GM23338 (cell line): ENCODE data around the gene TOX4. TPM values are rescaled to one million over a fixed set of nuclear protein-coding genes. Genes with fewer than 3 reads are reported as not detected.

Experiments
- ATAC-seq: fragments of 200-7000 bp; cut with Tn5 transposase; 3 replicates; pipeline ENCODE4 v1.9.1; 2020
- DNase-seq: peaks from one replicate; pipeline ENCODE4 v3.0.0-alpha.2; 2015; ENCODE audit warnings: low spot score
- H2AFZ ChIP-seq: fragments of 200-600 bp; sonication (generic); 2 replicates; pipeline ENCODE4 v1.8.0; 2016; ENCODE audit warnings: antibody characterized with exemption, mild to moderate bottlenecking, moderate library complexity
- H3F3A ChIP-seq: fragments of 200-600 bp; sonication (generic); replicated peaks from 2 replicates; pipeline ENCODE4 v1.8.0; 2017; ENCODE audit warnings: antibody characterized with exemption, mixed run types, low read depth
- H3K27ac ChIP-seq: fragments of 200-600 bp; sonication (generic); 2 replicates; pipeline ENCODE4 v1.6.1; 2016; ENCODE audit warnings: low read depth
- H3K27me3 ChIP-seq: fragments of 200-600 bp; sonication (generic); 2 replicates; pipeline ENCODE4 v1.8.0; 2016; ENCODE audit warnings: mild to moderate bottlenecking, mixed run types, moderate library complexity; ENCODE audit not compliant: insufficient read depth
- H3K36me3 ChIP-seq: fragments of 200-600 bp; sonication (generic); 2 replicates; pipeline ENCODE4 v1.8.0; 2016; ENCODE audit warnings: mild to moderate bottlenecking; ENCODE audit not compliant: insufficient read depth
- H3K4me1 ChIP-seq: fragments of 200-600 bp; sonication (generic); 2 replicates; pipeline ENCODE4 v1.8.0; 2016; ENCODE audit warnings: mild to moderate bottlenecking, moderate library complexity; ENCODE audit not compliant: insufficient read depth
- H3K4me2 ChIP-seq: fragments of 200-600 bp; sonication (generic); 2 replicates; pipeline ENCODE4 v1.7.1; 2017; ENCODE audit warnings: mixed run types
- H3K4me3 ChIP-seq: fragments of 200-600 bp; sonication (generic); 2 replicates; pipeline ENCODE4 v1.6.1; 2016; ENCODE audit warnings: mixed run types
- H3K79me2 ChIP-seq: fragments of 200-600 bp; sonication (generic); replicated peaks from 2 replicates; pipeline ENCODE4 v1.8.0; 2017; ENCODE audit warnings: mild to moderate bottlenecking; ENCODE audit not compliant: insufficient read depth
- H3K9me2 ChIP-seq: fragments of 200-600 bp; sonication (generic); 2 replicates; pipeline ENCODE4 v1.8.0; 2017; ENCODE audit not compliant: insufficient read depth
- H4K20me1 ChIP-seq: fragments of 200-600 bp; sonication (generic); replicated peaks from 2 replicates; pipeline ENCODE4 v1.8.0; 2017; ENCODE audit warnings: mild to moderate bottlenecking; ENCODE audit not compliant: insufficient read depth
- H3K27ac Mint-ChIP-seq: 2 replicates; pipeline ENCODE4 v1.8.0; 2020; ENCODE audit warnings: inconsistent platforms, mild to moderate bottlenecking, moderate library complexity, mixed read lengths
- H3K27me3 Mint-ChIP-seq: 3 replicates; pipeline ENCODE4 v1.8.0; 2022; ENCODE audit warnings: low read depth, mild to moderate bottlenecking, moderate library complexity, mixed read lengths, inconsistent platforms; ENCODE audit not compliant: insufficient read depth, poor library complexity
- H3K36me3 Mint-ChIP-seq: 3 replicates; pipeline ENCODE4 v1.8.0; 2021; ENCODE audit warnings: low read depth, mild to moderate bottlenecking, inconsistent platforms, moderate library complexity, mixed read lengths
- H3K4me1 Mint-ChIP-seq: 3 replicates; pipeline ENCODE4 v1.8.0; 2020; ENCODE audit warnings: mild to moderate bottlenecking, inconsistent platforms, mixed read lengths
- H3K4me3 Mint-ChIP-seq: 3 replicates; pipeline ENCODE4 v1.8.0; 2021; ENCODE audit warnings: moderate library complexity, mild to moderate bottlenecking, inconsistent platforms, mixed read lengths
- H3K9me3 Mint-ChIP-seq: 3 replicates; pipeline ENCODE4 v1.8.0; 2020; ENCODE audit warnings: moderate library complexity, mild to moderate bottlenecking, inconsistent platforms, mixed read lengths
- CREB1 ChIP-seq: fragments of 250-450 bp; sonication (Bioruptor Pico); IDR thresholded peaks from 2 replicates; pipeline ENCODE4 v1.5.0; 2020; ENCODE audit warnings: low read depth, mild to moderate bottlenecking, moderate library complexity
- EZH2 ChIP-seq: fragments of 200-600 bp; sonication (generic); IDR thresholded peaks from one replicate; pipeline ENCODE4 v1.8.0; 2017; ENCODE audit warnings: antibody characterized with exemption, mild to moderate bottlenecking, low read depth; ENCODE audit not compliant: unreplicated experiment
- EZH2phosphoT487 ChIP-seq: fragments of 200-600 bp; sonication (generic); IDR thresholded peaks from one replicate; pipeline ENCODE4 v1.8.1; 2018; ENCODE audit warnings: antibody characterized with exemption; ENCODE audit not compliant: unreplicated experiment
- JUNB ChIP-seq: IDR thresholded peaks from one replicate; pipeline ENCODE4 v1.6.1; 2016; ENCODE audit warnings: antibody characterized with exemption; ENCODE audit not compliant: unreplicated experiment
- NANOG ChIP-seq: IDR thresholded peaks from 2 replicates; pipeline ENCODE4 v1.6.1; 2016; ENCODE audit warnings: antibody characterized with exemption, borderline replicate concordance
- POLR2AphosphoS5 ChIP-seq: IDR thresholded peaks from 2 replicates; pipeline ENCODE4 v1.6.1; 2016; ENCODE audit warnings: antibody characterized with exemption, low read depth
- STAT1 ChIP-seq: IDR thresholded peaks from one replicate; pipeline ENCODE4 v1.6.1; 2016; ENCODE audit warnings: antibody characterized with exemption; ENCODE audit not compliant: unreplicated experiment
- ZNF114 ChIP-seq: fragments of 250-450 bp; sonication (Bioruptor Pico); IDR thresholded peaks from 2 replicates; pipeline ENCODE4 v1.5.0; 2020; ENCODE audit warnings: mild to moderate bottlenecking, moderate library complexity
- ZNF331 ChIP-seq: fragments of 250-450 bp; sonication (Bioruptor Pico); IDR thresholded peaks from 2 replicates; pipeline ENCODE4 v1.5.0; 2020; ENCODE audit warnings: low read depth, mild to moderate bottlenecking, moderate library complexity
- polyA plus RNA-seq: library from polyadenylated mRNA; unstranded; fragments of >200 nt; fragmentation: Nextera tagmentation; extraction: Ambion mirVana; gene quantifications from 2 replicates; pipeline ENCODE4 v1.2.1, GENCODE V29; 2016
- total RNA-seq: library from RNA; depleted of rRNA; stranded (reverse); fragments of >200 nt; shearing (Covaris generic); gene quantifications from 2 replicates; pipeline ENCODE4 v1.2.3, GENCODE V29; 2014
- TF ChIP-seq, protein P1 (sequence below): IDR thresholded peaks from one replicate; pipeline ENCODE4 v1.6.1; 2018; ENCODE audit warnings: antibody characterized with exemption; ENCODE audit not compliant: unreplicated experiment
- TF ChIP-seq, protein P2 (sequence below): fragments of 250-450 bp; sonication (Bioruptor Pico); IDR thresholded peaks from 2 replicates; pipeline ENCODE4 v1.5.0; 2020; ENCODE audit warnings: mild to moderate bottlenecking, moderate library complexity
- TF ChIP-seq, protein P3 (sequence below): IDR thresholded peaks from 2 replicates; pipeline ENCODE4 v1.6.1; 2016; ENCODE audit warnings: antibody characterized with exemption
- TF ChIP-seq, protein P4 (sequence below), 2 experiments: fragments of 200-600 bp in 1 of 2; sonication (generic) in 1 of 2; conservative IDR thresholded peaks; 2 replicates each; pipeline versions ENCODE4 v1.5.1 to v1.6.1; 2016 to 2017; ENCODE audit warnings: antibody characterized with exemption in 2 of 2, low read depth in 2 of 2, mild to moderate bottlenecking in 2 of 2, moderate library complexity in 1 of 2

The TOX4 gene
- total and polyA plus RNA-seq, 2 experiments from 2014 or later, result 45.6 to 72.8 TPM

DNA sequence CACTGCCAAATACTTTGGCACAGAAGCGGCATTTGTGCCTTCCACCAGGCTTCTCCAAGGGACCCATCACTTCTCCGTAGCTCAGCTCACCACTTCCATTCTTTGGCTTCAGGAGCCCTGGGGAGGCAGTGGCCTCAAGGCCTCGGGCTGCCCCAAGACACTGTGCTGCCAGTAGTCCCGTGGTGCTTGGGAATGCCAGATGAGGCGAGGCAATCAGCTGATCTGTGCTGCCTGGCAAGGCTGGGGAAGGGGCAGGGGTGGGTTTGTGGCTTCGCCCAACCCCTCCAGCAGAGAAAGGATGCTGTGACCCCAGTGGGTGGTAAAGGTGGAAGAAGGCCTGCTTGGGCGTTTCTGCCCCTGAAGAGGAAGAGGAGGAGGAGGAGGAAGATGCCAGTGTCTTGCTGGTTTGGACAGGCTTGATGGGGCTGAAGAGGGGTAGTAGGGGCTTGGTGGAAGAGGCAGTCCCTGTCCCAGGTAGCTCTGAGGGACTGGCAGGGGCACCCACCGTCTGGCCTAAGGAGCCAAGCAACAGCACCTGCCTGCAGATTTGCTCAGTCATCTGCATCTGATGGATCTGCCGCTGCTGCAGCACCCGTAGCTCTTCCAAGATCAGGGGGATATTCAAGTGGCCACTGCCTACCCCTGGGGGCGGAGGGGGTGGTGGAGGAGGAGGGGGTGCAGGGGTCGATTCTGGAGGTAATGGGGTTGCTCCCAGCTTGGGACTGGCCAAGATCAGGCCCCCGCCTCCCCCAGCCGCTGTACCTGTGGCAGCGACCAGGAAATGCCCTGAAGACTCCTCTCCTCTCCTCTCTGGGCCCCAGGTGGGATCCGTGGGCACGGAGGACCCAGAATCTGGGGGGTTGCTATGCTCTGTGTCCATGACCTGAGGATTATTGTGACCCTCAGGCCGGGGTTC is 47.8 kb downstream of the TOX4 start:
- TF ChIP-seq ZNF331 (CRISPR knock-in tag) (no peak), EZH2phosphoT487 (no peak), ZNF114 (CRISPR knock-in tag) (no peak), CREB1 (CRISPR knock-in tag) (no peak), POLR2AphosphoS5 (no peak; the same call in 1 of the 2 replicates), JUNB (no peak), NANOG (no peak), STAT1 (no peak), EZH2 (no peak)
- TF ChIP-seq, protein P1, sequence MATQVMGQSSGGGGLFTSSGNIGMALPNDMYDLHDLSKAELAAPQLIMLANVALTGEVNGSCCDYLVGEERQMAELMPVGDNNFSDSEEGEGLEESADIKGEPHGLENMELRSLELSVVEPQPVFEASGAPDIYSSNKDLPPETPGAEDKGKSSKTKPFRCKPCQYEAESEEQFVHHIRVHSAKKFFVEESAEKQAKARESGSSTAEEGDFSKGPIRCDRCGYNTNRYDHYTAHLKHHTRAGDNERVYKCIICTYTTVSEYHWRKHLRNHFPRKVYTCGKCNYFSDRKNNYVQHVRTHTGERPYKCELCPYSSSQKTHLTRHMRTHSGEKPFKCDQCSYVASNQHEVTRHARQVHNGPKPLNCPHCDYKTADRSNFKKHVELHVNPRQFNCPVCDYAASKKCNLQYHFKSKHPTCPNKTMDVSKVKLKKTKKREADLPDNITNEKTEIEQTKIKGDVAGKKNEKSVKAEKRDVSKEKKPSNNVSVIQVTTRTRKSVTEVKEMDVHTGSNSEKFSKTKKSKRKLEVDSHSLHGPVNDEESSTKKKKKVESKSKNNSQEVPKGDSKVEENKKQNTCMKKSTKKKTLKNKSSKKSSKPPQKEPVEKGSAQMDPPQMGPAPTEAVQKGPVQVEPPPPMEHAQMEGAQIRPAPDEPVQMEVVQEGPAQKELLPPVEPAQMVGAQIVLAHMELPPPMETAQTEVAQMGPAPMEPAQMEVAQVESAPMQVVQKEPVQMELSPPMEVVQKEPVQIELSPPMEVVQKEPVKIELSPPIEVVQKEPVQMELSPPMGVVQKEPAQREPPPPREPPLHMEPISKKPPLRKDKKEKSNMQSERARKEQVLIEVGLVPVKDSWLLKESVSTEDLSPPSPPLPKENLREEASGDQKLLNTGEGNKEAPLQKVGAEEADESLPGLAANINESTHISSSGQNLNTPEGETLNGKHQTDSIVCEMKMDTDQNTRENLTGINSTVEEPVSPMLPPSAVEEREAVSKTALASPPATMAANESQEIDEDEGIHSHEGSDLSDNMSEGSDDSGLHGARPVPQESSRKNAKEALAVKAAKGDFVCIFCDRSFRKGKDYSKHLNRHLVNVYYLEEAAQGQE, result no peak
- TF ChIP-seq, protein P2, sequence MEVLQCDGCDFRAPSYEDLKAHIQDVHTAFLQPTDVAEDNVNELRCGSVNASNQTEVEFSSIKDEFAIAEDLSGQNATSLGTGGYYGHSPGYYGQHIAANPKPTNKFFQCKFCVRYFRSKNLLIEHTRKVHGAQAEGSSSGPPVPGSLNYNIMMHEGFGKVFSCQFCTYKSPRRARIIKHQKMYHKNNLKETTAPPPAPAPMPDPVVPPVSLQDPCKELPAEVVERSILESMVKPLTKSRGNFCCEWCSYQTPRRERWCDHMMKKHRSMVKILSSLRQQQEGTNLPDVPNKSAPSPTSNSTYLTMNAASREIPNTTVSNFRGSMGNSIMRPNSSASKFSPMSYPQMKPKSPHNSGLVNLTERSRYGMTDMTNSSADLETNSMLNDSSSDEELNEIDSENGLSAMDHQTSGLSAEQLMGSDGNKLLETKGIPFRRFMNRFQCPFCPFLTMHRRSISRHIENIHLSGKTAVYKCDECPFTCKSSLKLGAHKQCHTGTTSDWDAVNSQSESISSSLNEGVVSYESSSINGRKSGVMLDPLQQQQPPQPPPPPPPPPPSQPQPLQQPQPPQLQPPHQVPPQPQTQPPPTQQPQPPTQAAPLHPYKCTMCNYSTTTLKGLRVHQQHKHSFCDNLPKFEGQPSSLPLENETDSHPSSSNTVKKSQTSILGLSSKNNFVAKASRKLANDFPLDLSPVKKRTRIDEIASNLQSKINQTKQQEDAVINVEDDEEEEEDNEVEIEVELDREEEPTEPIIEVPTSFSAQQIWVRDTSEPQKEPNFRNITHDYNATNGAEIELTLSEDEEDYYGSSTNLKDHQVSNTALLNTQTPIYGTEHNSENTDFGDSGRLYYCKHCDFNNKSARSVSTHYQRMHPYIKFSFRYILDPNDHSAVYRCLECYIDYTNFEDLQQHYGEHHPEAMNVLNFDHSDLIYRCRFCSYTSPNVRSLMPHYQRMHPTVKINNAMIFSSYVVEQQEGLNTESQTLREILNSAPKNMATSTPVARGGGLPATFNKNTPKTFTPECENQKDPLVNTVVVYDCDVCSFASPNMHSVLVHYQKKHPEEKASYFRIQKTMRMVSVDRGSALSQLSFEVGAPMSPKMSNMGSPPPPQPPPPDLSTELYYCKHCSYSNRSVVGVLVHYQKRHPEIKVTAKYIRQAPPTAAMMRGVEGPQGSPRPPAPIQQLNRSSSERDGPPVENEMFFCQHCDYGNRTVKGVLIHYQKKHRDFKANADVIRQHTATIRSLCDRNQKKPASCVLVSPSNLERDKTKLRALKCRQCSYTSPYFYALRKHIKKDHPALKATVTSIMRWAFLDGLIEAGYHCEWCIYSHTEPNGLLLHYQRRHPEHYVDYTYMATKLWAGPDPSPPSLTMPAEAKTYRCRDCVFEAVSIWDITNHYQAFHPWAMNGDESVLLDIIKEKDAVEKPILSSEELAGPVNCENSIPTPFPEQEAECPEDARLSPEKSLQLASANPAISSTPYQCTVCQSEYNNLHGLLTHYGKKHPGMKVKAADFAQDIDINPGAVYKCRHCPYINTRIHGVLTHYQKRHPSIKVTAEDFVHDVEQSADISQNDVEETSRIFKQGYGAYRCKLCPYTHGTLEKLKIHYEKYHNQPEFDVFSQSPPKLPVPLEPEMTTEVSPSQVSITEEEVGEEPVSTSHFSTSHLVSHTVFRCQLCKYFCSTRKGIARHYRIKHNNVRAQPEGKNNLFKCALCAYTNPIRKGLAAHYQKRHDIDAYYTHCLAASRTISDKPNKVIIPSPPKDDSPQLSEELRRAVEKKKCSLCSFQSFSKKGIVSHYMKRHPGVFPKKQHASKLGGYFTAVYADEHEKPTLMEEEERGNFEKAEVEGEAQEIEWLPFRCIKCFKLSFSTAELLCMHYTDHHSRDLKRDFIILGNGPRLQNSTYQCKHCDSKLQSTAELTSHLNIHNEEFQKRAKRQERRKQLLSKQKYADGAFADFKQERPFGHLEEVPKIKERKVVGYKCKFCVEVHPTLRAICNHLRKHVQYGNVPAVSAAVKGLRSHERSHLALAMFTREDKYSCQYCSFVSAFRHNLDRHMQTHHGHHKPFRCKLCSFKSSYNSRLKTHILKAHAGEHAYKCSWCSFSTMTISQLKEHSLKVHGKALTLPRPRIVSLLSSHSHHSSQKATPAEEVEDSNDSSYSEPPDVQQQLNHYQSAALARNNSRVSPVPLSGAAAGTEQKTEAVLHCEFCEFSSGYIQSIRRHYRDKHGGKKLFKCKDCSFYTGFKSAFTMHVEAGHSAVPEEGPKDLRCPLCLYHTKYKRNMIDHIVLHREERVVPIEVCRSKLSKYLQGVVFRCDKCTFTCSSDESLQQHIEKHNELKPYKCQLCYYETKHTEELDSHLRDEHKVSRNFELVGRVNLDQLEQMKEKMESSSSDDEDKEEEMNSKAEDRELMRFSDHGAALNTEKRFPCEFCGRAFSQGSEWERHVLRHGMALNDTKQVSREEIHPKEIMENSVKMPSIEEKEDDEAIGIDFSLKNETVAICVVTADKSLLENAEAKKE (CRISPR knock-in tag), result no peak
- TF ChIP-seq, protein P3, sequence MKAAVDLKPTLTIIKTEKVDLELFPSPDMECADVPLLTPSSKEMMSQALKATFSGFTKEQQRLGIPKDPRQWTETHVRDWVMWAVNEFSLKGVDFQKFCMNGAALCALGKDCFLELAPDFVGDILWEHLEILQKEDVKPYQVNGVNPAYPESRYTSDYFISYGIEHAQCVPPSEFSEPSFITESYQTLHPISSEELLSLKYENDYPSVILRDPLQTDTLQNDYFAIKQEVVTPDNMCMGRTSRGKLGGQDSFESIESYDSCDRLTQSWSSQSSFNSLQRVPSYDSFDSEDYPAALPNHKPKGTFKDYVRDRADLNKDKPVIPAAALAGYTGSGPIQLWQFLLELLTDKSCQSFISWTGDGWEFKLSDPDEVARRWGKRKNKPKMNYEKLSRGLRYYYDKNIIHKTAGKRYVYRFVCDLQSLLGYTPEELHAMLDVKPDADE, result no peak
- TF ChIP-seq, protein P4, sequence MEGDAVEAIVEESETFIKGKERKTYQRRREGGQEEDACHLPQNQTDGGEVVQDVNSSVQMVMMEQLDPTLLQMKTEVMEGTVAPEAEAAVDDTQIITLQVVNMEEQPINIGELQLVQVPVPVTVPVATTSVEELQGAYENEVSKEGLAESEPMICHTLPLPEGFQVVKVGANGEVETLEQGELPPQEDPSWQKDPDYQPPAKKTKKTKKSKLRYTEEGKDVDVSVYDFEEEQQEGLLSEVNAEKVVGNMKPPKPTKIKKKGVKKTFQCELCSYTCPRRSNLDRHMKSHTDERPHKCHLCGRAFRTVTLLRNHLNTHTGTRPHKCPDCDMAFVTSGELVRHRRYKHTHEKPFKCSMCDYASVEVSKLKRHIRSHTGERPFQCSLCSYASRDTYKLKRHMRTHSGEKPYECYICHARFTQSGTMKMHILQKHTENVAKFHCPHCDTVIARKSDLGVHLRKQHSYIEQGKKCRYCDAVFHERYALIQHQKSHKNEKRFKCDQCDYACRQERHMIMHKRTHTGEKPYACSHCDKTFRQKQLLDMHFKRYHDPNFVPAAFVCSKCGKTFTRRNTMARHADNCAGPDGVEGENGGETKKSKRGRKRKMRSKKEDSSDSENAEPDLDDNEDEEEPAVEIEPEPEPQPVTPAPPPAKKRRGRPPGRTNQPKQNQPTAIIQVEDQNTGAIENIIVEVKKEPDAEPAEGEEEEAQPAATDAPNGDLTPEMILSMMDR (conservative IDR thresholded peaks at IDR 0.05; ENCODE audit: low read depth in 2 of 2), result no peak

More for the DNA sequence above, 47.8 kb downstream of the TOX4 start:
- ATAC-seq (no peak), DNase-seq (no peak)
- Mint-ChIP-seq H3K4me1 (peaks cover 84% of the 10 kb centered on the region), H3K4me3 (peak overlapping the region; percentile 83), H3K27ac (peak overlapping the region; percentile 95), H3K9me3 (no peaks in the 10 kb centered on the region; the same call in 1 of the 3 replicates), H3K27me3 (peaks cover 38% of the 10 kb centered on the region), H3K36me3 (peaks cover 77% of the 10 kb centered on the region)
- Histone ChIP-seq H3K36me3 (peaks cover 30% of the 10 kb centered on the region), H3K27ac (peak overlapping the region; percentile 84), H3K9me2 (no peaks in the 10 kb centered on the region), H4K20me1 (peaks cover 20% of the 10 kb centered on the region), H3K4me3 (peak overlapping the region; percentile 74), H3F3A (peaks cover 36% of the 10 kb centered on the region), H3K27me3 (no peaks in the 10 kb centered on the region), H3K4me1 (peaks cover 78% of the 10 kb centered on the region), H3K4me2 (peak overlapping the region; percentile 85), H2AFZ (no peak overlapping the region), H3K79me2 (peaks cover 68% of the 10 kb centered on the region)
